HCT116 (cell line): ENCODE results near the gene RTN4. TPM values are rescaled to one million over a fixed set of nuclear protein-coding genes. Genes with fewer than 3 reads are reported as not detected.

Experiments
- ATAC-seq: fragments of 200-7000 bp; cut with Tn5 transposase; 2 replicates; pipeline ENCODE4 v1.9.1; 2020; ENCODE audit warnings: mild to moderate bottlenecking, moderate library complexity
- BruUV-seq: library from RNA; stranded (reverse); fragments of 400-500 nt; replicated peaks from 2 replicates; lab custom pipeline; 2021; lab: Mats Ljungman, UMichigan
- CTCF ChIA-PET: fragments of 300-600 bp; sonication (Branson Sonifier 250); formaldehyde crosslinking; loops from one replicate; lab custom pipeline; 2021; ENCODE audit warnings: antibody characterized with exemption; lab: Charles Lee
- POLR2A ChIA-PET: fragments of 300-600, 350-600 bp; sonication (Branson Sonifier 250); formaldehyde crosslinking; loops from one replicate; lab custom pipeline; 2021; ENCODE audit warnings: antibody characterized with exemption; lab: Charles Lee
- RAD21 ChIA-PET, 2 experiments: fragments of 300-600 bp; sonication (Branson Sonifier 250); formaldehyde crosslinking; loops; one replicate each; lab custom pipeline; 2023; ENCODE audit warnings: low total read pairs in 2 of 2; ENCODE audit not compliant: uncharacterized antibody in 2 of 2, unreplicated experiment in 2 of 2, low non-redundant PET in 1 of 2; lab: Charles Lee
- DNase-seq: peaks from one replicate; pipeline ENCODE4 v3.0.0-alpha.2; 2010; ENCODE audit warnings: low read depth, low spot score
- H2AFZ ChIP-seq: fragments of 200-600 bp; shearing (Covaris generic), sonication (generic); 2 replicates; pipeline ENCODE4 v1.6.1; 2017; ENCODE audit warnings: low read depth, mixed run types, mixed read lengths, antibody characterized with exemption, low read length; ENCODE audit not compliant: poor library complexity, severe bottlenecking
- H3K27ac ChIP-seq: 2 replicates; pipeline ENCODE4 v1.5.1; 2012; ENCODE audit warnings: low read depth, low read length
- H3K27me3 ChIP-seq: fragments of 200-600 bp; sonication (generic); 2 replicates; pipeline ENCODE4 v1.6.1; 2016; ENCODE audit warnings: mixed run types, low read length, mixed read lengths; ENCODE audit not compliant: insufficient read depth
- H3K36me3 ChIP-seq, 2 experiments: fragments of 200-500 bp in 1 of 2; fragments of 200-600 bp in 1 of 2; sonication (Bioruptor generic) in 1 of 2; sonication (generic) in 1 of 2; 2 replicates each; pipeline versions ENCODE4 v1.5.1 to v1.6.1; 2014 to 2016; ENCODE audit warnings: low read length in 2 of 2, inconsistent platforms in 1 of 2, mixed read lengths in 1 of 2, mixed run types in 1 of 2; ENCODE audit not compliant: insufficient read depth in 2 of 2, control insufficient read depth in 1 of 2
- H3K4me1 ChIP-seq, 2 experiments: fragments of 200-600 bp in 1 of 2; sonication (generic) in 1 of 2; 2 replicates each; pipeline versions ENCODE4 v1.5.1 to v1.6.1; 2012 to 2017; ENCODE audit warnings: low read length in 2 of 2, inconsistent platforms in 1 of 2, mild to moderate bottlenecking in 1 of 2, mixed read lengths in 1 of 2, mixed run types in 1 of 2, moderate library complexity in 1 of 2; ENCODE audit not compliant: insufficient read depth in 2 of 2, control insufficient read depth in 1 of 2
- H3K4me2 ChIP-seq: fragments of 200-600 bp; sonication (generic); 2 replicates; pipeline ENCODE4 v1.6.1; 2017; ENCODE audit warnings: mixed run types, low read length, mixed read lengths
- H3K4me3 ChIP-seq, 2 experiments: fragments of 200-600 bp in 1 of 2; sonication (generic) in 1 of 2; replicated peaks in 1 of 2; 2 replicates each; pipeline ENCODE4 v1.5.1; 2011 to 2016; ENCODE audit warnings: low read length in 2 of 2, control low read depth in 1 of 2, low read depth in 1 of 2, mild to moderate bottlenecking in 1 of 2, mixed read lengths in 1 of 2, mixed run types in 1 of 2
- H3K79me2 ChIP-seq: fragments of 200-600 bp; sonication (generic); 2 replicates; pipeline ENCODE4 v1.6.1; 2017; ENCODE audit warnings: mild to moderate bottlenecking, mixed run types, low read length, moderate library complexity, mixed read lengths; ENCODE audit not compliant: insufficient read depth
- H3K9ac ChIP-seq: fragments of 200-600 bp; sonication (generic); 2 replicates; pipeline ENCODE4 v1.6.1; 2016; ENCODE audit warnings: low read length, mixed read lengths
- H3K9me2 ChIP-seq: fragments of 200-600 bp; sonication (generic), shearing (Covaris generic); 2 replicates; pipeline ENCODE4 v1.6.1; 2017; ENCODE audit warnings: mixed run types, mild to moderate bottlenecking, moderate library complexity; ENCODE audit not compliant: insufficient read depth
- H3K9me3 ChIP-seq, 2 experiments: fragments of 200-500 bp in 1 of 2; fragments of 200-600 bp in 1 of 2; sonication (Bioruptor generic) in 1 of 2; sonication (generic) in 1 of 2; 2 replicates each; pipeline ENCODE4 v1.6.1; 2014 to 2017; ENCODE audit warnings: low read length in 2 of 2, mixed read lengths in 2 of 2, inconsistent platforms in 1 of 2, low read depth in 1 of 2, mild to moderate bottlenecking in 1 of 2, mixed run types in 1 of 2, moderate library complexity in 1 of 2; ENCODE audit not compliant: control insufficient read depth in 1 of 2, insufficient read depth in 1 of 2
- H4K20me1 ChIP-seq: fragments of 200-600 bp; sonication (generic), shearing (Covaris generic); 2 replicates; pipeline ENCODE4 v1.6.1; 2017; ENCODE audit warnings: mixed run types, mild to moderate bottlenecking, moderate library complexity; ENCODE audit not compliant: insufficient read depth
- ATF3 ChIP-seq: IDR thresholded peaks from 2 replicates; pipeline ENCODE4 v1.6.1; 2012
- CBX3 ChIP-seq: IDR thresholded peaks from 2 replicates; pipeline ENCODE4 v1.6.1; 2012; ENCODE audit warnings: low read depth
- CTCF ChIP-seq, 3 experiments: fragments of 200-600 bp in 1 of 3; sonication (generic) in 1 of 3; IDR thresholded peaks in 2 of 3; conservative IDR thresholded peaks in 1 of 3; 2 replicates each; pipeline ENCODE4 v1.5.1; 2012 to 2017; ENCODE audit warnings: low read depth in 2 of 3, low read length in 2 of 3, antibody characterized with exemption in 1 of 3, borderline replicate concordance in 1 of 3, control low read depth in 1 of 3, mild to moderate bottlenecking in 1 of 3, mixed read lengths in 1 of 3, mixed run types in 1 of 3, moderate library complexity in 1 of 3; ENCODE audit not compliant: insufficient read depth in 1 of 3
- EZH2 ChIP-seq: fragments of 200-600 bp; sonication (generic); IDR thresholded peaks from 2 replicates; pipeline ENCODE4 v1.6.1; 2017; ENCODE audit warnings: antibody characterized with exemption, mixed run types
- MAX ChIP-seq: IDR thresholded peaks from 2 replicates; pipeline ENCODE4 v1.6.1; 2012
- POLR2A ChIP-seq: IDR thresholded peaks from 2 replicates; pipeline ENCODE4 v1.7.0; 2011; ENCODE audit warnings: borderline replicate concordance; ENCODE audit not compliant: insufficient read depth, insufficient read length; ENCODE audit errors: extremely low read depth
- POLR2AphosphoS5 ChIP-seq: IDR thresholded peaks from 2 replicates; pipeline ENCODE4 v1.6.1; 2011; ENCODE audit warnings: mild to moderate bottlenecking, low read depth, low read length, moderate library complexity
- REST ChIP-seq: IDR thresholded peaks from 2 replicates; pipeline ENCODE4 v1.6.1; 2012; ENCODE audit warnings: low read depth
- SIN3A ChIP-seq: IDR thresholded peaks from 2 replicates; pipeline ENCODE4 v1.6.1; 2012; ENCODE audit warnings: low read depth
- SRF ChIP-seq: IDR thresholded peaks from 2 replicates; pipeline ENCODE4 v1.6.1; 2012; ENCODE audit warnings: low read depth
- TCF7L2 ChIP-seq: IDR thresholded peaks from 2 replicates; pipeline ENCODE4 v1.7.0; 2011; ENCODE audit warnings: borderline replicate concordance, inconsistent platforms; ENCODE audit not compliant: insufficient read depth, insufficient read length; ENCODE audit errors: extremely low read depth
- YY1 ChIP-seq: IDR thresholded peaks from 2 replicates; pipeline ENCODE4 v1.6.1; 2011; ENCODE audit warnings: low read length, low read depth, moderate library complexity, mild to moderate bottlenecking; ENCODE audit not compliant: insufficient replicate concordance; ENCODE audit errors: extremely low read depth
- ZNF274 ChIP-seq: fragments of 200-500 bp; sonication (Bioruptor generic); IDR thresholded peaks from 2 replicates; pipeline ENCODE4 v1.6.1; 2014; ENCODE audit warnings: mild to moderate bottlenecking, low read depth, low read length, inconsistent platforms
- intact Hi-C: fragments of 100-400 bp; cut with micrococcal nuclease; formaldehyde crosslinking; loops from 2 replicates; pipeline ENCODE4 v1.10.0; 2022
- total RNA-seq: library from RNA; stranded (reverse); gene quantifications from one replicate; pipeline ENCODE4 v1.2.1, GENCODE V29; 2021; ENCODE audit not compliant: unreplicated experiment

Gene RTN4
- total RNA-seq, 1 experiment from 2014 or later = 221 TPM

GRCh38 chr2:54999182-54999581, 51.1 kb downstream of the RTN4 start:
- Histone ChIP-seq H3K27ac (no peak overlapping the region), H3K79me2 (peaks cover 100% of the 10 kb centered on the region), H3K9ac (no peak overlapping the region), H3K4me1 (peaks cover 7 to 8% of the 10 kb centered on the region in 2 experiments; a peak in 2 of 4 replicates), H3K27me3 (no peaks in the 10 kb centered on the region), H4K20me1 (peaks cover 62% of the 10 kb centered on the region), H3K9me2 (no peaks in the 10 kb centered on the region), H2AFZ (no peak overlapping the region), H3K36me3 (no peaks in the 10 kb centered on the region), H3K4me2 (no peak overlapping the region), H3K4me3 (no peak overlapping the region), H3K9me3 (no peaks in the 10 kb centered on the region)
- ATAC-seq (no peak), DNase-seq (no peak)
- no peak for TF ChIP-seq ZNF274
- TF ChIP-seq POLR2AphosphoS5 = no peak
- TF ChIP-seq POLR2A = no peak
- no peak for TF ChIP-seq MAX
- no peak for TF ChIP-seq REST
- TF ChIP-seq ATF3 = no peak
- no peak for TF ChIP-seq YY1
- TF ChIP-seq CBX3 = no peak
- no peak for TF ChIP-seq TCF7L2
- no peak for TF ChIP-seq SRF
- no peak for TF ChIP-seq SIN3A
- TF ChIP-seq CTCF (IDR thresholded peaks at IDR 0.05 in 2 of 3, conservative IDR thresholded peaks at IDR 0.05 in 1 of 3; ENCODE audit: borderline replicate concordance in 1 of 3, insufficient read depth in 1 of 3, low read depth in 2 of 3, low read length in 2 of 3) = no peak
- TF ChIP-seq EZH2 = no peak
- intact Hi-C loops = no loop called here
- ChIA-PET RAD21 (no interaction called here), CTCF (no interaction called here), POLR2A (no interaction called here)
- BruUV-seq = no TSS peak
